Skin of body (tissue), 2 donors: ENCODE data around the gene FZD10. TPM values are rescaled to one million over a fixed set of nuclear protein-coding genes. Genes with fewer than 3 reads are reported as not detected.
A peak's percentile ranks its signal among the peaks of the same experiment; 100 is the strongest.

ENCODE experiments used
- DNase-seq: peaks from one replicate; lab custom pipeline; 2025; lab: John Stamatoyannopoulos, UW
- total RNA-seq: library from RNA; depleted of rRNA; stranded (reverse); fragments of >200 nt; gene quantifications from one replicate; pipeline ENCODE4 v1.2.3, GENCODE V29; 2014

The FZD10 gene
- total RNA-seq, 1 donor from 2014 or later, result 7.7 TPM

GRCh38 chr12:130204541-130204953 is 42.3 kb downstream of the FZD10 start:
- no peak for DNase-seq

GRCh38 chr12:130205495-130205894 is 43.2 kb downstream of the FZD10 start:
- DNase-seq, result no peak

GRCh38 chr12:130212384-130212989 is 50.2 kb downstream of the FZD10 start:
- DNase-seq, result no peak

GRCh38 chr12:130213249-130213648 is 51.0 kb downstream of the FZD10 start:
- DNase-seq, result no peak

DNA sequence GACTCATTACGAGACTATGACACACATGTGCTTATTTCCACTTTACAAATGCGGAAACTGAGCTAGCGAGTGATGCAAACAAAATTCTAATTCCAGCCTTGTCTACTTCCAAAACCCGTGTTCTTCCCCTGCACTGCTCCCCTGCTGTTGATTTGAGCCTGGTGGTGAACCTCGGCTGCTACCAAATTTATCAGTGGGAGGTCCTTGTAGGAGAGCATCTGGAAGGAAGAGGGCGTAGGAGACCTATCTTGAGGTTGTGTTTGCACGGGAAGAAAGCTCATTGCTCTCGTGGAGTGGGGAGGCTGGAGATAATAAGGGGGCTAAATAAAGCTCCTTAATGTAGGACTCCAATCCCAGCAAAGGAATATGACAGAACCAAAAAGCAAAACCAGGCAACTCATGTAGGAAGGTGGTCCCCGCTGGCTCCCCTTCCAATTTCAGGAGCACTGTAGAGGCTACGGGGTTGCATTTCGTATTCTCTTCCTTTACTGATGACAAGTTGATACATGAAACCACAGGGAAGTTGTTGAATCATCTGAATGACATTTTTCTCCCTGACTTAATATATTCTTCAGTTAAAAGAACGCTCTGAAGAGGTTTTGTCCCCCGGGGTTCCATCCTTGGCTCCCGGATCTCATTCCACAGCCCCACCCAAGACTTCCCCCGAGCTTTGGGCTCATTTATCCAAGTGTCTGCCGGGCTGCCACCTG is 52.6 kb downstream of the FZD10 start:
- peak; percentile 28 for DNase-seq

Other genes starting within 250 kb of the FZD10 start
- 0.10 TPM for gene PIWIL1, start 175.4 kb downstream of the FZD10 start, total RNA-seq